HG02610 (cell line): ENCODE measurements around the gene MAFB.

ENCODE experiments used
- ATAC-seq: cut with Tn5 transposase; IDR thresholded peaks from one replicate; pipeline ENCODE4 v1.9.1; 2021; ENCODE audit warnings: mild to moderate bottlenecking, moderate library complexity; ENCODE audit not compliant: unreplicated experiment

The MAFB gene

GRCh38 chr20:40663304-40663790, 25.7 kb downstream of the MAFB start:
- ATAC-seq: no peak

GRCh38 chr20:40659567-40659966, 29.5 kb downstream of the MAFB start:
- ATAC-seq: no peak

GRCh38 chr20:40658509-40658908, 30.5 kb downstream of the MAFB start:
- ATAC-seq: no peak

- ATAC-seq: no peak
These were observed 31.5 kb downstream of the MAFB start for GRCh38 chr20:40657526-40657925.

GRCh38 chr20:40655451-40655850, 33.6 kb downstream of the MAFB start:
- no peak for ATAC-seq

- no peak for ATAC-seq
These were observed 34.2 kb downstream of the MAFB start for GRCh38 chr20:40654876-40655275.

GRCh38 chr20:40652441-40652987, 36.5 kb downstream of the MAFB start:
- ATAC-seq: no peak

GRCh38 chr20:40651151-40651550, 37.9 kb downstream of the MAFB start:
- no peak for ATAC-seq

- no peak for ATAC-seq
These were observed 38.3 kb downstream of the MAFB start for GRCh38 chr20:40650707-40651106.

- ATAC-seq: no peak
These were observed 40.6 kb downstream of the MAFB start for GRCh38 chr20:40648210-40649072.

GRCh38 chr20:40646813-40647212, 42.2 kb downstream of the MAFB start:
- ATAC-seq: no peak

GRCh38 chr20:40646361-40646760, 42.7 kb downstream of the MAFB start:
- ATAC-seq: no peak

GRCh38 chr20:40644863-40645262, 44.2 kb downstream of the MAFB start:
- no peak for ATAC-seq

- ATAC-seq: no peak
These were observed 45.1 kb downstream of the MAFB start for GRCh38 chr20:40643891-40644290.

- ATAC-seq: no peak
These were observed 47.2 kb downstream of the MAFB start for GRCh38 chr20:40641809-40642208.

- ATAC-seq: no peak
These were observed 47.8 kb downstream of the MAFB start for GRCh38 chr20:40641202-40641601.

GRCh38 chr20:40640667-40641066, 48.4 kb downstream of the MAFB start:
- no peak for ATAC-seq

- ATAC-seq: no peak
These were observed 49.2 kb downstream of the MAFB start for GRCh38 chr20:40639676-40640355.

GRCh38 chr20:40639132-40639531, 49.9 kb downstream of the MAFB start:
- no peak for ATAC-seq

- no peak for ATAC-seq
These were observed 50.6 kb downstream of the MAFB start for GRCh38 chr20:40638414-40638813.

GRCh38 chr20:40637176-40637575, 51.9 kb downstream of the MAFB start:
- no peak for ATAC-seq

- no peak for ATAC-seq
These were observed 52.5 kb downstream of the MAFB start for GRCh38 chr20:40636486-40636885.
